K562 (cell line): ENCODE measurements around the gene KRT6C. TPM values are rescaled to one million over a fixed set of nuclear protein-coding genes. Genes with fewer than 3 reads are reported as not detected.
A peak's percentile ranks its signal among the peaks of the same experiment; 100 is the strongest.

Experiments used
- ATAC-seq: fragments of 200-7000 bp; cut with Tn5 transposase; 3 replicates; pipeline ENCODE4 v1.9.1; 2020; ENCODE audit warnings: moderate library complexity
- BruUV-seq: library from RNA; stranded (reverse); fragments of 400-500 nt; replicated peaks from 2 replicates; lab custom pipeline; 2021; lab: Mats Ljungman, UMichigan
- CTCF ChIA-PET: fragments of 300-600 bp; formaldehyde crosslinking; extraction: SDS; loops from one replicate; lab custom pipeline; 2021; ENCODE audit warnings: low intra/inter-chr PET ratio; lab: Yijun Ruan, JAX
- POLR2A ChIA-PET: fragments of 300-600, 350-650 bp; sonication (Branson Sonifier 250); formaldehyde crosslinking; extraction: SDS; loops from one replicate; lab custom pipeline; 2021; ENCODE audit warnings: antibody characterized with exemption, inconsistent platforms; lab: Yijun Ruan, JAX
- DNase-seq, 4 experiments: peaks; one replicate each; pipeline versions ENCODE4 v3.0.0 to v3.0.0-alpha.2; 2011 to 2018; ENCODE audit warnings: low spot score in 3 of 4, mixed read lengths in 3 of 4; ENCODE audit errors: extremely low read depth in 1 of 4
- FAIRE-seq: peaks from 2 replicates; lab custom pipeline; 2011; peaks lifted over from hg19 to GRCh38; lab: Jason Lieb, UNC
- H2AFZ ChIP-seq: 2 replicates; pipeline ENCODE4 v1.6.0; 2011; ENCODE audit warnings: low read depth, low read length, control low read depth, inconsistent platforms
- H3K27ac ChIP-seq: fragments of 200-600 bp; 3 replicates; pipeline ENCODE4 v1.8.0; 2011; ENCODE audit warnings: low read depth, mild to moderate bottlenecking, control low read depth, inconsistent platforms, low read length, moderate library complexity, mixed read lengths; ENCODE audit errors: extremely low read depth
- H3K27me3 ChIP-seq, 2 experiments: fragments of 300-600 bp in 1 of 2; 2 replicates in 1 of 2; 3 replicates in 1 of 2; pipeline versions ENCODE4 v1.6.0 to v1.8.0; 2011; ENCODE audit warnings: inconsistent platforms in 2 of 2, low read length in 2 of 2, mild to moderate bottlenecking in 1 of 2, mixed read lengths in 1 of 2, moderate library complexity in 1 of 2; ENCODE audit not compliant: control insufficient read depth in 2 of 2, insufficient read depth in 2 of 2
- H3K36me3 ChIP-seq: fragments of 300-600 bp; 3 replicates; pipeline ENCODE4 v1.8.0; 2011; ENCODE audit warnings: mild to moderate bottlenecking, low read length, inconsistent platforms; ENCODE audit not compliant: control insufficient read depth, insufficient read depth
- H3K4me1 ChIP-seq, 2 experiments: fragments of 200-600 bp in 1 of 2; replicated peaks in 1 of 2; 2 replicates in 1 of 2; 3 replicates in 1 of 2; pipeline versions ENCODE4 v1.5.1 to v1.8.0; 2011; ENCODE audit warnings: inconsistent platforms in 2 of 2, low read length in 2 of 2, mild to moderate bottlenecking in 1 of 2, mixed read lengths in 1 of 2, moderate library complexity in 1 of 2; ENCODE audit not compliant: control insufficient read depth in 2 of 2, insufficient read depth in 2 of 2
- H3K4me2 ChIP-seq: 2 replicates; pipeline ENCODE4 v1.6.1; 2011; ENCODE audit warnings: low read length, control low read depth, inconsistent platforms, mixed read lengths; ENCODE audit not compliant: insufficient read depth
- H3K4me3 ChIP-seq: fragments of 200-600 bp; sonication (generic), shearing (Covaris generic); 2 replicates; pipeline ENCODE4 v1.5.1; 2016; ENCODE audit warnings: control low read depth, inconsistent platforms
- H3K79me2 ChIP-seq: fragments of 200-600 bp; 3 replicates; pipeline ENCODE4 v1.8.0; 2011; ENCODE audit warnings: low read length, inconsistent platforms; ENCODE audit not compliant: control insufficient read depth, insufficient read depth
- H3K9ac ChIP-seq, 2 experiments: 2 replicates each; pipeline versions ENCODE4 v1.6.0 to v1.6.1; 2011; ENCODE audit warnings: low read depth in 2 of 2, low read length in 2 of 2, control low read depth in 1 of 2, inconsistent platforms in 1 of 2, mild to moderate bottlenecking in 1 of 2, mixed read lengths in 1 of 2; ENCODE audit not compliant: insufficient read depth in 1 of 2
- H3K9me1 ChIP-seq: one replicate; pipeline ENCODE4 v1.6.0; 2011; ENCODE audit warnings: inconsistent platforms, mild to moderate bottlenecking, low read length, moderate library complexity; ENCODE audit not compliant: control insufficient read depth, insufficient read depth
- H3K9me3 ChIP-seq: replicated peaks from 2 replicates; pipeline ENCODE4 v1.5.1; 2011; ENCODE audit warnings: low read depth, low read length, inconsistent platforms; ENCODE audit not compliant: control insufficient read depth, insufficient read depth
- H4K20me1 ChIP-seq: replicated peaks from 2 replicates; pipeline ENCODE4 v1.6.1; 2011; ENCODE audit warnings: low read length, inconsistent platforms, mixed read lengths; ENCODE audit not compliant: control insufficient read depth, insufficient read depth
- ATF3 ChIP-seq, 2 experiments: fragments of 450-650 bp in 1 of 2; sonication (generic) in 1 of 2; formaldehyde crosslinking in 1 of 2; IDR thresholded peaks in 1 of 2; conservative IDR thresholded peaks in 1 of 2; 2 replicates each; pipeline versions ENCODE4 v1.6.1 to v1.8.1; 2016 to 2023; ENCODE audit warnings: mild to moderate bottlenecking in 2 of 2, moderate library complexity in 2 of 2, inconsistent platforms in 1 of 2, missing genetic modification reagents in 1 of 2
- HMG20A ChIP-seq: fragments of 450-650 bp; formaldehyde crosslinking; conservative IDR thresholded peaks from 2 replicates; pipeline ENCODE4 v1.4.0; 2020; ENCODE audit warnings: mild to moderate bottlenecking, mixed read lengths
- ZBTB12 ChIP-seq: fragments of 250-450 bp; sonication (Bioruptor Pico); IDR thresholded peaks from 2 replicates; pipeline ENCODE4 v1.4.0; 2020
- WGBS: fragments of 100-300 bp; shearing (Covaris generic); methylation state at CpG from one replicate; pipeline ENCODE4 v1.1.6; 2016; ENCODE audit warnings: low coverage, mixed read lengths; ENCODE audit not compliant: insufficient coverage; ENCODE audit errors: missing lambda C conversion rate; 5-methylcytosine and 5-hydroxymethylcytosine counted together
- in situ Hi-C: fragments of 300-500 bp; cut with MboI; formaldehyde crosslinking; loops from 4 replicates; pipeline ENCODE4 v1.15.0; 2018; ENCODE audit warnings: inconsistent platforms, mixed read lengths
- intact Hi-C: fragments of 100-400 bp; cut with micrococcal nuclease; formaldehyde crosslinking; loops from 2 replicates; pipeline ENCODE4 v1.14.2; 2022
- polyA plus RNA-seq, 8 experiments: library from polyadenylated mRNA; depleted of rRNA in 4 of 8; stranded (reverse) in 5 of 8; unstranded in 3 of 8; fragments of >200 nt; fragmentation: Nextera tagmentation in 2 of 8; fragmentation: Illumina TruSeq in 1 of 8; extraction: Ambion mirVana in 2 of 8; extraction: Trizol in 1 of 8; gene quantifications; 2 replicates each; pipeline versions ENCODE4 v1.2.1 to v1.2.3, GENCODE V29; 2011 to 2014; ENCODE audit warnings: inconsistent platforms in 1 of 8, missing spikeins in 1 of 8
- total RNA-seq, 7 experiments: library from RNA; depleted of rRNA in 6 of 7; stranded (reverse); fragments of >200 nt in 6 of 7; fragmentation: Illumina TruSeq in 2 of 7; extraction: Trizol in 2 of 7; gene quantifications; 2 replicates each; pipeline versions ENCODE4 v1.2.1 to v1.2.3, GENCODE V29; 2011 to 2021; ENCODE audit warnings: low replicate concordance in 1 of 7

KRT6C gene
- total and polyA plus RNA-seq, 9 of the 15 experiments (the other 6 are each of a cell fraction or from before 2014, with no cell fraction given) = not detected

GRCh38 chr12:52494100-52494499, 20.5 kb upstream of the KRT6C start:
- H3K79me2 ChIP-seq = no peaks in the 10 kb centered on the region
- intact Hi-C loops = no loop called here
- peaks cover 12 to 30% of the 10 kb centered on the region in 2 experiments for H3K27me3 ChIP-seq
- no peaks in the 10 kb centered on the region for H3K9me1 ChIP-seq
- H2AFZ ChIP-seq = no peak overlapping the region
- no peaks in the 10 kb centered on the region for H3K36me3 ChIP-seq
- TF ChIP-seq ATF3 (IDR thresholded peaks at IDR 0.05) (0 out of 2 replicates have a peak, but pooled peaks have one; percentile 12), ATF3 (CRISPR knock-in tag; conservative IDR thresholded peaks at IDR 0.05) (no peak), HMG20A (no peak), ZBTB12 (CRISPR knock-in tag) (no peak)
- TF ChIP-seq, all 486 proteins: peak for 1
- no peak overlapping the region for H3K4me2 ChIP-seq
- 0% methylated on average over 1 of the region's 1 CpG for WGBS
- ATAC-seq (no peak), FAIRE-seq (no peak), DNase-seq (no peak)
- no peak overlapping the region for H3K9ac ChIP-seq
- H3K4me3 ChIP-seq = no peak overlapping the region
- H3K27ac ChIP-seq = no peak overlapping the region
- BruUV-seq = no TSS peak
- H4K20me1 ChIP-seq = no peaks in the 10 kb centered on the region; the same call in 1 of the 2 replicates
- CTCF ChIA-PET = no interaction called here
- in situ Hi-C loops = no loop called here
- no peaks in the 10 kb centered on the region for H3K4me1 ChIP-seq
- no peaks in the 10 kb centered on the region for H3K9me3 ChIP-seq
- POLR2A ChIA-PET = interaction anchor here (1.1 kb wide), 1 partner anchor 217 kb away, joined by 5 read pairs; no protein-coding TSS in a partner anchor
